Measurements from ENCODE around the gene CNTNAP5. TPM values are rescaled to one million over a fixed set of nuclear protein-coding genes. Genes with fewer than 3 reads are reported as not detected.

CNTNAP5 gene
- total RNA-seq, 1 experiment from 2014 or later: not detected

- Histone ChIP-seq H3K36me3 (ENCODE audit: control insufficient read depth, insufficient read depth, low read length) (no peaks in the 10 kb centered on the region), H3K4me1 (ENCODE audit: control insufficient read depth, insufficient read depth, low read length) (no peaks in the 10 kb centered on the region), H3K9me3 (ENCODE audit: control insufficient read depth, insufficient read depth, low read depth, low read length) (no peaks in the 10 kb centered on the region), H3K27ac (ENCODE audit: low read length) (no peak overlapping the region), H3K27me3 (ENCODE audit: control insufficient read depth, insufficient read depth, low read length) (no peaks in the 10 kb centered on the region), H3K4me3 (ENCODE audit: low read depth in 2 of 2, low read length in 2 of 2) (no peak overlapping the region)
- intact Hi-C loops (cut with micrococcal nuclease; ENCODE audit: unreplicated experiment): no loop called here
- no TSS peak for BruUV-seq (replicated peaks)
- in situ Hi-C loops (cut with HindIII; ENCODE audit: low pct_unique_long_range_greater_than_20kb, low sequenced_read_pairs): no loop called here
- CTCF ChIA-PET: no interaction called here
- POLR2A ChIA-PET: no interaction called here
- TF ChIP-seq CTCF (IDR thresholded peaks at IDR 0.05) (no peak), POLR2AphosphoS5 (IDR thresholded peaks at IDR 0.05; ENCODE audit: low read depth, low read length) (no peak), REST (IDR thresholded peaks at IDR 0.05; ENCODE audit: insufficient read depth in 1 of 2, low read depth in 2 of 2, low read length in 1 of 2) (no peak), SIN3A (IDR thresholded peaks at IDR 0.05; ENCODE audit: borderline replicate concordance, insufficient read depth, low read depth, low read length) (no peak), TCF7L2 (IDR thresholded peaks at IDR 0.05; ENCODE audit: low read depth, low read length) (no peak)
- ATAC-seq (no peak), DNase-seq (ENCODE audit: low read depth, low spot score) (no peak)
These were observed 113.0 kb downstream of the CNTNAP5 start for GRCh38 chr2:124138076-124138475.

GRCh38 chr2:124145982-124146381 is 120.9 kb downstream of the CNTNAP5 start:
- POLR2A ChIA-PET: no interaction called here
- Histone ChIP-seq H3K36me3 (ENCODE audit: control insufficient read depth, insufficient read depth, low read length) (no peaks in the 10 kb centered on the region), H3K27me3 (ENCODE audit: control insufficient read depth, insufficient read depth, low read length) (no peaks in the 10 kb centered on the region), H3K9me3 (ENCODE audit: control insufficient read depth, insufficient read depth, low read depth, low read length) (no peaks in the 10 kb centered on the region), H3K27ac (ENCODE audit: low read length) (no peak overlapping the region), H3K4me1 (ENCODE audit: control insufficient read depth, insufficient read depth, low read length) (no peaks in the 10 kb centered on the region; the same call in 1 of the 2 replicates), H3K4me3 (ENCODE audit: low read depth in 2 of 2, low read length in 2 of 2) (no peak overlapping the region)
- in situ Hi-C loops (cut with HindIII; ENCODE audit: low pct_unique_long_range_greater_than_20kb, low sequenced_read_pairs): no loop called here
- no peak for ATAC-seq
- CTCF ChIA-PET: no interaction called here
- DNase-seq (ENCODE audit: low read depth, low spot score): no peak
- intact Hi-C loops (cut with micrococcal nuclease; ENCODE audit: unreplicated experiment): no loop called here
- TF ChIP-seq SIN3A (IDR thresholded peaks at IDR 0.05; ENCODE audit: borderline replicate concordance, insufficient read depth, low read depth, low read length): no peak
- TF ChIP-seq CTCF (IDR thresholded peaks at IDR 0.05): no peak
- no peak for TF ChIP-seq POLR2AphosphoS5 (IDR thresholded peaks at IDR 0.05; ENCODE audit: low read depth, low read length)
- TF ChIP-seq TCF7L2 (IDR thresholded peaks at IDR 0.05; ENCODE audit: low read depth, low read length): no peak
- no peak for TF ChIP-seq REST (IDR thresholded peaks at IDR 0.05; ENCODE audit: insufficient read depth in 1 of 2, low read depth in 2 of 2, low read length in 1 of 2)
- BruUV-seq (replicated peaks): no TSS peak
